CD4-positive, alpha-beta memory T cell (primary cell): ENCODE data around the gene MUC20. TPM values are rescaled to one million over a fixed set of nuclear protein-coding genes. Genes with fewer than 3 reads are reported as not detected.
A peak's percentile ranks its signal among the peaks of the same experiment; 100 is the strongest.

Experiments used
- CTCF ChIA-PET: fragments of 350-600 bp; sonication (Branson Sonifier 250); formaldehyde crosslinking; loops from one replicate; lab custom pipeline; 2021; ENCODE audit warnings: inconsistent platforms; ENCODE audit not compliant: partially characterized antibody; lab: Charles Lee
- POLR2A ChIA-PET: fragments of 350-600 bp; sonication (Branson Sonifier 250); formaldehyde crosslinking; loops from one replicate; lab custom pipeline; 2021; ENCODE audit not compliant: partially characterized antibody; lab: Charles Lee
- DNase-seq, 5 donors: peaks; one replicate each; pipeline versions ENCODE4 v3.0.0 to v3.0.0-alpha.2; 2020 to 2022; ENCODE audit warnings: mixed read lengths in 1 of 5
- H3K27ac ChIP-seq: one replicate; pipeline ENCODE4 v1.7.0; 2013; ENCODE audit warnings: low read depth, low read length
- H3K27me3 ChIP-seq: 2 replicates; pipeline ENCODE4 v1.7.0; 2013; ENCODE audit warnings: mild to moderate bottlenecking, low read length, moderate library complexity; ENCODE audit not compliant: insufficient read depth
- H3K36me3 ChIP-seq: 2 replicates; pipeline ENCODE4 v1.7.0; 2013; ENCODE audit warnings: mild to moderate bottlenecking, low read length, moderate library complexity; ENCODE audit not compliant: insufficient read depth
- H3K4me1 ChIP-seq: 2 replicates; pipeline ENCODE4 v1.7.0; 2013; ENCODE audit warnings: mild to moderate bottlenecking, low read length, moderate library complexity; ENCODE audit not compliant: insufficient read depth
- H3K4me3 ChIP-seq, 2 donors: one replicate each; pipeline ENCODE4 v1.7.0; 2013; ENCODE audit warnings: low read length in 2 of 2, mild to moderate bottlenecking in 1 of 2
- H3K9me3 ChIP-seq, 2 donors: one replicate each; pipeline ENCODE4 v1.7.0; 2013; ENCODE audit warnings: low read length in 2 of 2, control low read depth in 1 of 2; ENCODE audit not compliant: control insufficient read depth in 1 of 2
- H3K27ac Mint-ChIP-seq, 7 donors: one replicate each; pipeline ENCODE4 v1.8.0; 2020 to 2021; ENCODE audit warnings: mixed read lengths in 7 of 7, mild to moderate bottlenecking in 6 of 7, inconsistent platforms in 3 of 7, moderate library complexity in 3 of 7
- H3K27me3 Mint-ChIP-seq, 2 donors: one replicate each; pipeline ENCODE4 v1.8.0; 2020 to 2021; ENCODE audit warnings: mixed read lengths in 2 of 2
- H3K36me3 Mint-ChIP-seq, 2 donors: one replicate each; pipeline ENCODE4 v1.8.0; 2020 to 2021; ENCODE audit warnings: mixed read lengths in 2 of 2, inconsistent platforms in 1 of 2, mild to moderate bottlenecking in 1 of 2
- H3K4me1 Mint-ChIP-seq, 4 donors: one replicate each; pipeline ENCODE4 v1.8.0; 2020 to 2021; ENCODE audit warnings: mixed read lengths in 4 of 4, mild to moderate bottlenecking in 1 of 4
- H3K4me3 Mint-ChIP-seq, 8 donors: one replicate each; pipeline ENCODE4 v1.8.0; 2020 to 2021; ENCODE audit warnings: mixed read lengths in 8 of 8, mild to moderate bottlenecking in 7 of 8, moderate library complexity in 6 of 8, inconsistent platforms in 3 of 8
- H3K9me3 Mint-ChIP-seq, 8 donors: one replicate each; pipeline ENCODE4 v1.8.0; 2020 to 2021; ENCODE audit warnings: mixed read lengths in 8 of 8, mild to moderate bottlenecking in 5 of 8, inconsistent platforms in 3 of 8, moderate library complexity in 1 of 8
- intact Hi-C: fragments of 100-400 bp; cut with micrococcal nuclease; formaldehyde crosslinking; loops from one replicate; pipeline ENCODE4 v1.15.1; 2023
- polyA plus RNA-seq, 2 donors: library from polyadenylated mRNA; unstranded; fragments of 300-500 nt; fragmentation: Illumina TruSeq; gene quantifications; one replicate each; pipeline ENCODE4 v1.2.3, GENCODE V29; 2021
- total RNA-seq, 2 experiments: library from RNA; stranded (reverse); gene quantifications; one replicate each; pipeline ENCODE4 v1.2.3, GENCODE V29; 2021

MUC20 gene
- total and polyA plus RNA-seq, 4 experiments from 2014 or later = 0.54 to 12.5 (median 5.3) TPM

DNA sequence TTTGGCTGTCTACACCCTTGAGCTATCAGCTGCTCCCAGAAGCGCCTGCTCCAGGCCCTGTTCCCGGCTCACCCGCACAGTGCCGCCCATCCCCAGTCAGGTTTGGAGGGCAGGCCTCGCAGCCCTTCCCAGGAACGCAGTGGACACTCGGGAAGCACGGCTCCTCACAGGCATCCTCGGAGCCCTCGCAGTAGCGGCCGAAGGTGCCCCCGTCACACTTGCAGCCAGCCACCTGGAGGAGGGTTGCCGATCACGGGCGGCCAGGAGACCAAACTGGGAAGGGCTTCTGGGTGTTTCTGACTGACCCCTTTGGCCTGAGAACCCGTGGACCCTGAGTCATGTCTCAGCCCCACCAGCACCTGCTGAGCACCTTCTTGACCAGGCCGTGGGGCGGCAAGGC lies 33.4 kb downstream of the MUC20 start:
- Histone ChIP-seq H3K27ac (no peak overlapping the region), H3K4me1 (no peaks in the 10 kb centered on the region), H3K36me3 (no peaks in the 10 kb centered on the region), H3K9me3 (no peaks in the 10 kb centered on the region), H3K4me3 (no peak overlapping the region), H3K27me3 (peaks cover 3% of the 10 kb centered on the region)
- ChIA-PET CTCF (no interaction called here), POLR2A (no interaction called here)
- H3K27me3 Mint-ChIP-seq = peaks cover 16% of the 10 kb centered on the region in 2 donors
- H3K36me3 Mint-ChIP-seq = no peaks in the 10 kb centered on the region
- intact Hi-C loops = no loop called here
- H3K27ac Mint-ChIP-seq = peak overlapping the region in 1 of 7 donors; percentile 63
- no peaks in the 10 kb centered on the region for H3K9me3 Mint-ChIP-seq
- H3K4me3 Mint-ChIP-seq = no peak overlapping the region
- H3K4me1 Mint-ChIP-seq = peaks cover 3 to 8% (median 6%) of the 10 kb centered on the region in 4 donors
- no peak for DNase-seq

DNA sequence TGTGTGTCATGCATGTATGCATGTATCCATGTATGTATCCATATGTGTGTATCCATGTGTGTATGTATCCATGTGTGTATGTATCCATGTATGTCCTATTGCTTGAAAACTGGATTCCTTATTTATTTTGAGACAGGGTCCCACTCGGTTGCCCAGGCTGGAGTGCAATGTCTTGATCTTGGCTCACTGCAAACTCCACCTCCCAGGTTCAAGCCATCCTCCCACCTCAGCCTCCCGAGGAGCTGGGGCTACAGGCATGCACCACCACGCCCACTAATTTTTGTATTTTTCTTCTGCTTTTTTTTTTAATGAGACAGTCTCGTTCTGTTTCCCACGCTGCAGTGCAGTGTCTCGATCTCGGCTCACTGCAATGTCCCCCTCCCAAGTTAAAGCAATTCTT lies 34.1 kb downstream of the MUC20 start:
- CTCF ChIA-PET = no interaction called here
- intact Hi-C loops = no loop called here

DNA sequence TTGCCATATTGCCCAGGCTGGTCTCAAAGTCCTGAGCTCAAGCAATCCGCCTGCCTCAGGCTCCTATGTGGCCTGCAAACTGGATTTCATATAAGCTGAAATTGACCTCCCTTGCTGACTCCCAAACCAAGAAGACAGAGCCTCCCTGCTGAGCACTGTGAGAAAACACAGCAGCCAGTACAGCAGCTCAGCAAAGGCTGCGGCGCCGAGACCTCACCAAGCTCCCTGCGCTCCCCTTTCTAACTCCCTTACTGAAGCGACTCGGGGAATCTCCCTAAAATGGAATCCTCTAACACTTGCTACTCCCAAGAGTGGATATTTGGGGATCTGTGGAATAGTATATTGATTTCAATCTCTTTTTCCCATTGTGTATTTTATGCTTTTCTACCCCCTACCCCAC lies 34.6 kb downstream of the MUC20 start:
- Mint-ChIP-seq H3K27me3 (peaks cover 22 to 27% of the 10 kb centered on the region in 2 donors), H3K4me3 (no peak overlapping the region), H3K27ac (no peak overlapping the region), H3K4me1 (peaks cover 3 to 8% (median 6%) of the 10 kb centered on the region in 4 donors), H3K9me3 (no peaks in the 10 kb centered on the region), H3K36me3 (no peaks in the 10 kb centered on the region)
- CTCF ChIA-PET = interaction anchor here (1.1 kb wide), 1 partner anchor 95 kb away, joined by 3 read pairs; no protein-coding TSS in a partner anchor
- H3K9me3 ChIP-seq = no peaks in the 10 kb centered on the region
- no peak for DNase-seq
- POLR2A ChIA-PET = no interaction called here
- no peak overlapping the region for H3K4me3 ChIP-seq
- H3K27me3 ChIP-seq = peaks cover 3% of the 10 kb centered on the region
- H3K4me1 ChIP-seq = no peaks in the 10 kb centered on the region
- no peaks in the 10 kb centered on the region for H3K36me3 ChIP-seq
- H3K27ac ChIP-seq = no peak overlapping the region
- intact Hi-C loops = no loop called here

More for the DNA sequence above, 34.1 kb downstream of the MUC20 start:
- Histone ChIP-seq H3K27me3 (peaks cover 3% of the 10 kb centered on the region), H3K9me3 (no peaks in the 10 kb centered on the region), H3K4me1 (no peaks in the 10 kb centered on the region), H3K27ac (no peak overlapping the region), H3K4me3 (no peak overlapping the region), H3K36me3 (no peaks in the 10 kb centered on the region)
- no peak for DNase-seq
- peaks cover 3 to 8% (median 6%) of the 10 kb centered on the region in 4 donors for H3K4me1 Mint-ChIP-seq
- peaks cover 18 to 22% of the 10 kb centered on the region in 2 donors for H3K27me3 Mint-ChIP-seq
- H3K36me3 Mint-ChIP-seq = no peaks in the 10 kb centered on the region
- no peak overlapping the region for H3K27ac Mint-ChIP-seq
- POLR2A ChIA-PET = no interaction called here
- no peak overlapping the region for H3K4me3 Mint-ChIP-seq
- no peaks in the 10 kb centered on the region for H3K9me3 Mint-ChIP-seq

DNA sequence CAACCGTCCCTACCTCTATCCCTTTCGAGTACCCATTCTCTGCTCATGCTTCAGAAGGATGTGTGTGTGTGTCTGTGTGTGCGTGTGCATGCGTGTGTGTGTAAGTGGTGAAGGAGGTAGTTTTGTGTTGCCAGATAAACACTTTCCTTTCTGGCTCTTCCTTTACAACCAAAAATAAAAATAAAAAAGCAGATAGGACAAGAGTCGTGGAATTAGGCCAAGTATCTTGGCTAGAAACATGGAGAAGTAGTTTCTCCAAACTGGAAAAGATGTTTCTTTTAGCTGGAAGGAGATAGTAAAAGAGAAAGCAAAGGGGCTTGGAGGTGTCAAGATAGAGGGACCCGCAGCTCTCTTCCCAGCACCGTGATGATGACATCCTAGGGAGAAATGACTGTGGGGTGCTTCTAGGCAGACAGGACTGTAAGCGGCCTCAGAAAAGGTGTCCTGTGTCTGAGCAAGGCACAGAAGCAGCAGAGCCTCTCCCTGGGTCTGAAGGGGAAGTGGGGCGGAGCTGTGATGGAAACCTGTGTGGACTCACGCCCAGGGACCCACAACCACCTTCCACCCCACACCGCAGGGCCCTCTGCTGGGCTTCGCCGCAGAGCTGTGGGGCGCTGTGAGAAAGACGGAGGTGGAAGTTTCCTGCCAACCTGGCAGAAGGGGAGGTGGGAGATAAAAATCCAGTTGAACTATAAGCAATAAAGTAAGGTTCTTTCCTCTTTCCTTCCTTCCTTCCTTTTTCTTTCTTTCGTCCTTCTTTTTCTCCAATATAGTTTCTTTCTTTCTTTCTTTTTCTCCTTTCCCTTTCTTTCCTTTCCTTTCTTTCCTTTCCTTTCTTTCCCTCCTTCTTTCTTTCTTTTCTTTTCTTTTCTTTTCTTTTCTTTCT lies 35.3 kb downstream of the MUC20 start:
- H3K36me3 Mint-ChIP-seq = no peaks in the 10 kb centered on the region
- no peak overlapping the region for H3K27ac ChIP-seq
- H3K4me1 Mint-ChIP-seq = peaks cover 3 to 8% (median 6%) of the 10 kb centered on the region in 4 donors
- no peak overlapping the region for H3K4me3 ChIP-seq
- peaks cover 3% of the 10 kb centered on the region for H3K27me3 ChIP-seq
- no peaks in the 10 kb centered on the region for H3K4me1 ChIP-seq
- no peaks in the 10 kb centered on the region for H3K9me3 Mint-ChIP-seq
- H3K4me3 Mint-ChIP-seq = peak overlapping the region in 1 of 8 donors; percentile 42
- ChIA-PET CTCF (interaction anchor here (1.1 kb wide), 1 partner anchor 94 kb away, joined by 3 read pairs; no protein-coding TSS in a partner anchor), POLR2A (no interaction called here)
- H3K27me3 Mint-ChIP-seq = peaks cover 22 to 32% of the 10 kb centered on the region in 2 donors
- no peaks in the 10 kb centered on the region for H3K36me3 ChIP-seq
- no peaks in the 10 kb centered on the region for H3K9me3 ChIP-seq
- peak in 3 of 5 donors; percentile 23 to 50 (median 28) for DNase-seq
- intact Hi-C loops = no loop called here
- H3K27ac Mint-ChIP-seq = peak overlapping the region in 1 of 7 donors; percentile 79

DNA sequence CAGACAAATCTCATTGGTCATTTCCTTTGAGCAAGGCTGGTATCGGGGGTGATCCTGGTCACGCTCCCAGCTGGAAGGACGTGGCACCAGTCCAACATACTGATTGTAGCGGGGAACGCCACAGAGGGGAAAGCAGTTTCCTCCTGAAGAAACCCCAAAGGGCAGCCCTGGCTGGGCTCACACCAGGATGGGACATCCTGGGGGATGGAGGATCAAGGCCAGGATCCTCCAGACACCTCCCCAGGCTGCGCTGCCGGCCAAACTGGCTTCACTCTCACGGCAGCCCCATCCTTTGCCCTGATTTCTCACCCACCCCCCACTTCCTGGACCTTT lies 36.6 kb downstream of the MUC20 start:
- Mint-ChIP-seq H3K27ac (no peak overlapping the region), H3K4me1 (peaks cover 3 to 8% (median 6%) of the 10 kb centered on the region in 4 donors), H3K9me3 (no peaks in the 10 kb centered on the region), H3K27me3 (peaks cover 22 to 32% of the 10 kb centered on the region in 2 donors), H3K36me3 (no peaks in the 10 kb centered on the region), H3K4me3 (no peak overlapping the region)
- no peaks in the 10 kb centered on the region for H3K36me3 ChIP-seq
- H3K9me3 ChIP-seq = no peaks in the 10 kb centered on the region
- DNase-seq = no peak
- no peaks in the 10 kb centered on the region for H3K4me1 ChIP-seq
- ChIA-PET POLR2A (no interaction called here), CTCF (no interaction called here)
- no peak overlapping the region for H3K27ac ChIP-seq
- intact Hi-C loops = no loop called here
- peaks cover 3% of the 10 kb centered on the region for H3K27me3 ChIP-seq
- H3K4me3 ChIP-seq = no peak overlapping the region

DNA sequence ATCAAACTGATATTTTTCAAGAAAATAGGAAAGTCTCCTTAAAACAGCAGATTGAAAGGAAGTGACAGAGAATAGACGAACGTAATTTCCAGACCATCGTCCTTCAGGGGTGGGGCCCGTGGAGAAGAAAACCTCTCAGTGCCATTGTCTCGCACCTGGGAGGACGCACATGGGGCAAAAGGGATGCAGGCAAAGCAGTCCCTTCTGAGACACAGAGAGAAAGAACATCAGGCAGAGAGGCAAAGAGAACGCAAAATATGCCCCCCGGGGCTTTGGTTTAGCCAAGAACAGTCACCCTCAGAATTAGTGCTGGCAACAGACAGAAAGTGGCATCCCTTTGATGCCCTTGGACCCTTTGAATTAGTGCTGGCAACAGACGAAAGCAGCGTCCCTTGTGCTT lies 37.0 kb downstream of the MUC20 start:
- no peaks in the 10 kb centered on the region for H3K36me3 ChIP-seq
- no peaks in the 10 kb centered on the region for H3K9me3 Mint-ChIP-seq
- no peak overlapping the region for H3K4me3 Mint-ChIP-seq
- no peak overlapping the region for H3K27ac Mint-ChIP-seq
- H3K9me3 ChIP-seq = no peaks in the 10 kb centered on the region
- H3K4me1 ChIP-seq = no peaks in the 10 kb centered on the region
- no peaks in the 10 kb centered on the region for H3K36me3 Mint-ChIP-seq
- H3K27ac ChIP-seq = no peak overlapping the region
- peaks cover 22 to 32% of the 10 kb centered on the region in 2 donors for H3K27me3 Mint-ChIP-seq
- H3K4me3 ChIP-seq = no peak overlapping the region
- peaks cover 3 to 8% (median 6%) of the 10 kb centered on the region in 4 donors for H3K4me1 Mint-ChIP-seq
- intact Hi-C loops = no loop called here
- CTCF ChIA-PET = no interaction called here
- peaks cover 3% of the 10 kb centered on the region for H3K27me3 ChIP-seq
- POLR2A ChIA-PET = no interaction called here
- no peak for DNase-seq

DNA sequence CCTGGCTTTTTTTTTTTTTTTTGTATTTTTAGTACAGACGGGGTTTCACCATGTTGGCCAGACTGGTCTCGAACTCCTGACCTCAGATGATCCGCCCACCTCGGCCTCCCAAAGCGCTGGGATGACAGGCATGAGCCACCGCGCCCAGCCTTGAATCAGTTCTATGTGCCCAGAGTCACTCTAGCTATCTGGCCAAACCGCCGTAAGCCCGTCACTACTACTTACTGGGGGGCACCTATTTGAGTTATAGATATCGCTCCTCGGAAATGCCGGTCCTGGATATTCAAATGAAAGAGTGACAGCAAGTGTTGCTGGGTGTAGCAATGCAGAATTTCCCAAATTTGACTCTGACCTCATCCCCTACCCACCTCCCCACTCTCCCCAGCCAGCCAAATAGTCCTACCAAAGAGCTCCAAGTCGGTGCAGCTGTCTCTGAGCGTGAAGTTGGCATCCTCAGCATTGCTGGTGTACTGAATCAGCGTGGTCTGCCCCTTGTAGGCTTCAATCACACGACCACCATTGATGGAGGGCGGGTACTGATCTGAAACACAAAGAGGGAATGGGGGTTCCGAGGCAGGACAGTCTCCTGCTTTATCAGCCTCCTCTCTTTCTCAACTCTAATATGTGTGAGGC lies 38.1 kb downstream of the MUC20 start:
- intact Hi-C loops = no loop called here
- H3K4me1 ChIP-seq = no peaks in the 10 kb centered on the region
- no peaks in the 10 kb centered on the region for H3K9me3 ChIP-seq
- DNase-seq = no peak
- Mint-ChIP-seq H3K4me1 (peaks cover 0 to 6% (median 6%) of the 10 kb centered on the region in 4 donors), H3K36me3 (no peaks in the 10 kb centered on the region), H3K4me3 (no peak overlapping the region), H3K27ac (peak overlapping the region in 1 of 7 donors; percentile 36), H3K27me3 (peaks cover 26 to 34% of the 10 kb centered on the region in 2 donors), H3K9me3 (no peaks in the 10 kb centered on the region)
- no peak overlapping the region for H3K27ac ChIP-seq
- no peaks in the 10 kb centered on the region for H3K36me3 ChIP-seq
- H3K4me3 ChIP-seq = no peak overlapping the region
- CTCF ChIA-PET = interaction anchor here (0.5 kb wide), 1 partner anchor 213 kb away, joined by 3 read pairs; no protein-coding TSS in a partner anchor
- POLR2A ChIA-PET = interaction anchor here (0.5 kb wide), 1 partner anchor 226 kb away, joined by 3 read pairs; no protein-coding TSS in a partner anchor
- H3K27me3 ChIP-seq = peaks cover 3% of the 10 kb centered on the region
